ENCODE results near the gene PCLO.

DNA sequence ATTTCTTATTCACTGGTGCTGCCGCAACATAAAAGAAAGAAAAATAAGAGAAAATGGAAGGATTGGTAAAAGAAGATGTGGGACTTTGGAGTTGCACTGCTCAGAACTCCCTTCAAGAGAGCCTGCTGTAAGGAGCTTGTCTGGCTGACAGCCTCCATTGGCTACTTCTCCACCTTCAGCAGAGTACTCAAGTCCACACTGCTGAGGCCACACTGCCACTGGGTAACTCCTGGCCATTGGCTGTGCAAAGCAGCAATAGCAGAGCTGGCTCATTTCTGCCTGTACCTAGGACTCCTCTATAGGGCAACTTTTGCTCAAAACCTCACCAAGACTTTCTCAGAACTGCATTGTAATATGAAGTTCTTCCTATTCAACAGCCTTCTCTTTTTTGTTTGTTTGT lies 38.7 kb upstream of the PCLO start:
- TF ChIP-seq, protein P1, sequence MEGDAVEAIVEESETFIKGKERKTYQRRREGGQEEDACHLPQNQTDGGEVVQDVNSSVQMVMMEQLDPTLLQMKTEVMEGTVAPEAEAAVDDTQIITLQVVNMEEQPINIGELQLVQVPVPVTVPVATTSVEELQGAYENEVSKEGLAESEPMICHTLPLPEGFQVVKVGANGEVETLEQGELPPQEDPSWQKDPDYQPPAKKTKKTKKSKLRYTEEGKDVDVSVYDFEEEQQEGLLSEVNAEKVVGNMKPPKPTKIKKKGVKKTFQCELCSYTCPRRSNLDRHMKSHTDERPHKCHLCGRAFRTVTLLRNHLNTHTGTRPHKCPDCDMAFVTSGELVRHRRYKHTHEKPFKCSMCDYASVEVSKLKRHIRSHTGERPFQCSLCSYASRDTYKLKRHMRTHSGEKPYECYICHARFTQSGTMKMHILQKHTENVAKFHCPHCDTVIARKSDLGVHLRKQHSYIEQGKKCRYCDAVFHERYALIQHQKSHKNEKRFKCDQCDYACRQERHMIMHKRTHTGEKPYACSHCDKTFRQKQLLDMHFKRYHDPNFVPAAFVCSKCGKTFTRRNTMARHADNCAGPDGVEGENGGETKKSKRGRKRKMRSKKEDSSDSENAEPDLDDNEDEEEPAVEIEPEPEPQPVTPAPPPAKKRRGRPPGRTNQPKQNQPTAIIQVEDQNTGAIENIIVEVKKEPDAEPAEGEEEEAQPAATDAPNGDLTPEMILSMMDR (IDR thresholded peaks at IDR 0.05) = no peak
- TF ChIP-seq POLR2A (IDR thresholded peaks at IDR 0.05) (no peak), EP300 (IDR thresholded peaks at IDR 0.05) (no peak)
